Measurements from ENCODE around the gene LRRIQ1. TPM values are rescaled to one million over a fixed set of nuclear protein-coding genes. Genes with fewer than 3 reads are reported as not detected.

Gene LRRIQ1
- total RNA-seq, 1 donor from 2014 or later: 10.6 TPM

GRCh38 chr12:85163752-85164321, 127.7 kb downstream of the LRRIQ1 start:
- no peaks in the 10 kb centered on the region for H3K36me3 Mint-ChIP-seq (ENCODE audit: unreplicated experiment)
- H3K27me3 Mint-ChIP-seq (ENCODE audit: unreplicated experiment): no peaks in the 10 kb centered on the region
- no peak overlapping the region for H3K4me3 Mint-ChIP-seq (ENCODE audit: unreplicated experiment)
- TF ChIP-seq CTCF (IDR thresholded peaks at IDR 0.05; ENCODE audit: partially characterized antibody, unreplicated experiment): no peak
- no peak overlapping the region for H3K27ac Mint-ChIP-seq (ENCODE audit: unreplicated experiment)
- no peak for DNase-seq
- H3K9me3 Mint-ChIP-seq (ENCODE audit: unreplicated experiment): no peaks in the 10 kb centered on the region
- no peaks in the 10 kb centered on the region for H3K4me1 Mint-ChIP-seq (ENCODE audit: low read depth, unreplicated experiment)

GRCh38 chr12:85179680-85180270, 143.6 kb downstream of the LRRIQ1 start:
- DNase-seq: no peak
- Mint-ChIP-seq H3K27me3 (ENCODE audit: unreplicated experiment) (no peaks in the 10 kb centered on the region), H3K4me1 (ENCODE audit: low read depth, unreplicated experiment) (no peaks in the 10 kb centered on the region), H3K36me3 (ENCODE audit: unreplicated experiment) (no peaks in the 10 kb centered on the region), H3K4me3 (ENCODE audit: unreplicated experiment) (no peak overlapping the region), H3K27ac (ENCODE audit: unreplicated experiment) (no peak overlapping the region), H3K9me3 (ENCODE audit: unreplicated experiment) (no peaks in the 10 kb centered on the region)
- no peak for TF ChIP-seq CTCF (IDR thresholded peaks at IDR 0.05; ENCODE audit: partially characterized antibody, unreplicated experiment)

GRCh38 chr12:85182699-85183098, 146.5 kb downstream of the LRRIQ1 start:
- Mint-ChIP-seq H3K9me3 (ENCODE audit: unreplicated experiment) (no peaks in the 10 kb centered on the region), H3K36me3 (ENCODE audit: unreplicated experiment) (no peaks in the 10 kb centered on the region), H3K4me1 (ENCODE audit: low read depth, unreplicated experiment) (no peaks in the 10 kb centered on the region), H3K27ac (ENCODE audit: unreplicated experiment) (no peak overlapping the region), H3K27me3 (ENCODE audit: unreplicated experiment) (no peaks in the 10 kb centered on the region), H3K4me3 (ENCODE audit: unreplicated experiment) (no peak overlapping the region)
- TF ChIP-seq CTCF (IDR thresholded peaks at IDR 0.05; ENCODE audit: partially characterized antibody, unreplicated experiment): no peak
- no peak for DNase-seq

- Mint-ChIP-seq H3K36me3 (ENCODE audit: unreplicated experiment) (no peaks in the 10 kb centered on the region), H3K27ac (ENCODE audit: unreplicated experiment) (no peak overlapping the region), H3K4me1 (ENCODE audit: low read depth, unreplicated experiment) (no peaks in the 10 kb centered on the region), H3K9me3 (ENCODE audit: unreplicated experiment) (no peaks in the 10 kb centered on the region), H3K4me3 (ENCODE audit: unreplicated experiment) (no peak overlapping the region), H3K27me3 (ENCODE audit: unreplicated experiment) (no peaks in the 10 kb centered on the region)
- no peak for TF ChIP-seq CTCF (IDR thresholded peaks at IDR 0.05; ENCODE audit: partially characterized antibody, unreplicated experiment)
- DNase-seq: no peak
Measured at GRCh38 chr12:85183855-85184254, 147.7 kb downstream of the LRRIQ1 start.

GRCh38 chr12:85186236-85186635, 150.1 kb downstream of the LRRIQ1 start:
- Mint-ChIP-seq H3K4me3 (ENCODE audit: unreplicated experiment) (no peak overlapping the region), H3K9me3 (ENCODE audit: unreplicated experiment) (no peaks in the 10 kb centered on the region), H3K27me3 (ENCODE audit: unreplicated experiment) (no peaks in the 10 kb centered on the region), H3K27ac (ENCODE audit: unreplicated experiment) (no peak overlapping the region), H3K36me3 (ENCODE audit: unreplicated experiment) (no peaks in the 10 kb centered on the region), H3K4me1 (ENCODE audit: low read depth, unreplicated experiment) (no peaks in the 10 kb centered on the region)
- no peak for TF ChIP-seq CTCF (IDR thresholded peaks at IDR 0.05; ENCODE audit: partially characterized antibody, unreplicated experiment)
- no peak for DNase-seq
